ENCODE results near the gene APBA1. TPM values are rescaled to one million over a fixed set of nuclear protein-coding genes. Genes with fewer than 3 reads are reported as not detected.

The APBA1 gene
- total RNA-seq, 1 donor from 2014 or later = 19.7 TPM

DNA sequence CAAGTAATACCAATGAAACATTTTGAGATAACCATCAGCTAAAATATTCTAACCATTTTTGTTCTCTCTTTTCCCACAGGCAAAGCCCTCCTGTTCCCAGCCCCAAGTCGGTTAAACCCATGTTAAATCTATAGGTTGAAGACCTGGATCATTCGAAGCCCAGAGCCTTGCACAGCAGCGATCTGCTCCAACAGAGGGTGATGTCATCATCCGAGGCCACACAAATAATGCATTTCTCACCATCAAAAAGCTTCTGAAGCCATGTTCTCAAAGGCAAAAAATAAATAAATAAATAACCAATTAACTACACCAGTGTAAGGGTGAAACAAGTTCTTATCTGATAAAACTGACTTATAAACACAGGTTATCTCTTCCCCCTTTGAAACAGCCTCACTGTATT, 178.0 kb downstream of the APBA1 start:
- DNase-seq (ENCODE audit: low spot score) (no peak), ATAC-seq (no peak)

DNA sequence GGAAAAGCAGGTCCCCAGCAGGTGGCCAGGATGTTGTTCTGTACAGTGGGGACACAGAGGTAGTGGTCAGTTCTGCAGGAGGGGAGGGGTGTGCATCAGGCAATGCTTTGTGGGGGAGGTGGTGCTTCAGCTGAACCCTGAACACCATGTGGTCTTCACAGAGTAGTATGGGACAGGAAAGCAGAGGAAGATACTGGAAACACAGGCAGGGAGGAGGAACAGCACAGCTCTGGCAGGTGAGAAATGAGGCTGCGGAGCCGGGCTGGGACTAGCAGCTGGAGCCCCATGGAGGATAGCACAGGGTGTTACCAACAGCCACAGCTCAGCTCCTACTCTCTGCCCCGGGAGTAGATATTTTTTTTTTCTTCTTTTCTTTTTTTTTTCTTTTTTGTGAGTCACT, 185.7 kb downstream of the APBA1 start:
- no peak for DNase-seq (ENCODE audit: low spot score)

DNA sequence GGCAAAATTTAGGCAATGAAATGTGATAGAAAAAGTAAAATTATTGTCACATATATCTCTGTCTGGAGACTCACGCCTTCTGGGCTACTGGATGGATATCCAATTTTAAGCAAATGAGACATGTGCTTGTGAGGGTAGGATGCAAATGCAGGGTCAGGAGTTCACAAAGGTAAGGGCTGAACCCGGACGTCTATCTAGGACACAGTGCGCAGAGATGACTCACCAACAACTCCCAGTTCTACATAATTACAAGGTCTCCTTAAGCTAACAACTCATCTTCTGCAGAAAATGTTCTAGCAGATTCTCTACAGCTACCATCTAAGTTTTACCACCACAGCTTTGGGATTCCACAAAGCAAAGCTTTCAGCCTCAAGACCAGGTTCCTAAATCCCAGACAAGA, 186.7 kb downstream of the APBA1 start:
- DNase-seq (ENCODE audit: low spot score) = no peak
- ATAC-seq = peak; percentile 28

More for the DNA sequence above, 185.7 kb downstream of the APBA1 start:
- no peak for ATAC-seq

DNA sequence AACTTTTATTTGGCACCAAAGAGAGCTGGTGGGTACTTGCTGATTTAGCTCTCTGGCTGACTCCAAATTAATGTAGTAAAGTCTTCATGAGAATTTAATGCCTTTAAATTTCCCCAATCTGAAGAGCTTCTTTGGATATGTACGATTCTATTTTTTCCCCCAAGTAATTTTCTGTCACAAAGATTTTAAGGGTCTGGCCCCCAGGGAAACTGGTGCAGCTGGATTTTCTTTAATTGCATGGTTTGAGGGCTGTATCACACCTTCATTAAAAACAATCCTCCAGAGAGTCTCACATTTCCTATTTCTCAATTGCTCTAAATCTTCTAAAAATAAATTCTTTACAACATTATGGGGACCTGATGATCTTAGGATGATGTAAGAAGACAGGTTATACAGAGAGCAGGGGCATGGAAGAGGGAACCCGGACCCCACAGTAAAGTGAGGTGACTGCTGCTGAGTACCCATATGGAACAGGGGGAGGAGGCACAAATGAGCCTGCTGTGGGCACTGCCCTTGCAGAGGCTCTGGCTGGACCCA, 188.2 kb downstream of the APBA1 start:
- ATAC-seq (no peak), DNase-seq (ENCODE audit: low spot score) (no peak)

DNA sequence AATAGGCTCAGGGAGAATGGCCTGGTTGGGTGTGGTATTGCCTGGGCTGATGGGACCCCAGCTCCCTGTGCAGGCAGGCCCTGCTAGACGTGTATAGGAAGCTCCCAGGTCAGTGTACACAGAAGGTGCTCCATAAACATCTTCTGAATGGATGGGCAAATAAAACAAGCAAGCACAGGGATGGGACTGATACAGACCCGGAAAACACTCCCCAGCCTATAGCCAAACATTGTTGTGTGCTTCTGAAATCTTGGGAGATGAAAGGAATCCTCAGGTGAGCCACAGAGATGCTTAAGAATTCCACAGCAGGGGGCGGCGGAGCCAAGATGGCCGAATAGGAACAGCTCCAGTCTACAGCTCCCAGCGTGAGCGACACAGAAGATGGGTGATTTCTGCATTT, 195.4 kb downstream of the APBA1 start:
- DNase-seq (ENCODE audit: low spot score) (no peak), ATAC-seq (no peak)

DNA sequence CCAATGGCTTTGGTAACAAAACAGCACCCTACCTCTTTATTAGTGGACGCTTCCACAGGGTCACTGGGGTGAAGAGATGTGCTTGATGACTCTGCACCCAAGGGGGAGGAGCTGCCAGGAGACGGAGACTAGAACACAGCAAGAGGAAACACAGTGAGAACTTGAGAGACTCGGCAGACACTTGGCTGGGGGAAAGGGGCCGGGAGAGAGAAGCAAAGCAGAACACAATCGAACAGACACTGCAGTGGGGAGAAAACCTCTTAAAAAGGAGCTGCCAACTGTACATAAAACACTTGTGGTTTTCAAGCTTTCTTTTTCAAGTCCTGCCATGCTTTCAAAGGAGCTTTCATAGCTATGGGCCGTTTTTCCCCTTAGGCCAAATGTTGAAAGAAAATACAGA, 196.2 kb downstream of the APBA1 start:
- no peak for DNase-seq (ENCODE audit: low spot score)
- no peak for ATAC-seq

DNA sequence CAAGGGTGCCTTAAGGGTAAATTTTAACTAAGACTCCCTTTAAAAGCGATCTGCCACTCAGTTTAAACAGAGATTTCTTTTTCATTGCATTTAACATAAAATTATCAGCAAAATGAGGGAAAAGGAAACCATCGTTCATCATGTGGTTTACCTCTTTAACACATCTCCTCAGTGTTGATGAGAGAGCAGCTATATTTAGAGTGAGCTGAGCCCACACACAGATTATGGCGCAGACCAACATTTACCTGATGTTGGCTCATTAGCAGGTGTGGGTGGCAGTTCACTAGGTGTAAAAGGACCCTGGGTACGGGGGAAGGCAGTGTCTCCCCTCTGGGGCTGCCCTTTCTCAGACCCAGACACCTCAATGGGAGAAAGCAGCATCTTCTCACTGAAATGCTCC, 197.3 kb downstream of the APBA1 start:
- no peak for ATAC-seq
- no peak for DNase-seq (ENCODE audit: low spot score)

DNA sequence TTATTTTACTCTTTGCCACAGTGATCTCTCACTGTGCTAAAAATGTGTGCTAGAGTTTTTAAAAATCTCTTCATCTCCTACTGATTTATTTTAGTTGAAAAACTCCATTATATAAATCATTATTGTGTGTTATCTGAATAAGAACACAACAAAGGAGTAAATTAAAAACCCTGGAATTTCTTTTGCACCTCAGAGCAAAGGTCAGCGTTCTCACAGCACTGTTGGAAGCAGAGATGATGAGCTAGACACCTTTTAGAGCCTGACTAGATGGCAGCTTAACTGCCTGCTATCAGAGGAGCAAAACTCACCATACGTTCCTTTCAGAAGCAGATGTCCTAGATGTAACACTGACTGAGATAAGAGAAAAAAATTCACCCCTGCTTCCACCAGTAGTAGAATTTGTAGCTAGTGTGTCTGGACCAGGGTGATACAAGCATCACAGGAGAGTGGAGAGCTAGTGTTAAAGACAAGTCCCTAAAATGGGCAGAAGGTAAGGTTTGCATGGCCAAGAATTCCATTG, 200.0 kb downstream of the APBA1 start:
- DNase-seq (ENCODE audit: low spot score) (no peak), ATAC-seq (peak; percentile 20)

DNA sequence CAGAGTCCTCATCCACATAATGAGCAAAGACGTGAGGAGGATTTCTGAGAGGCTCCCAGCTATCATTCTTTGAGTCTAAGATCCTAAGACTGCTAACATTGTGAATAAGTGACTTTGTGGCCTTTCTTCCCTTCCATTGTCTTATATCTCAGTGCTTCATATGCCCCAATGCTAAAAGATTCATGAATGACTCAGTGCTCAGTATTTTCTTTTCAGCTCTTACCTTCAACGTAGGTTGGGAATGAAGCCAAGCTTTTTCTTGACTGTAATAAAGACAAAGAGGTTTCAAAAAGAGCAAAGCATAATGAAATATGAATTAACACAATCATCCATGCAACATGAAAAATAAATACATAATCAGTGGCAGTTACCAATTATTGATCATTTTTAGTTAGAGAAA, 200.7 kb downstream of the APBA1 start:
- no peak for DNase-seq (ENCODE audit: low spot score)
- ATAC-seq = no peak

DNA sequence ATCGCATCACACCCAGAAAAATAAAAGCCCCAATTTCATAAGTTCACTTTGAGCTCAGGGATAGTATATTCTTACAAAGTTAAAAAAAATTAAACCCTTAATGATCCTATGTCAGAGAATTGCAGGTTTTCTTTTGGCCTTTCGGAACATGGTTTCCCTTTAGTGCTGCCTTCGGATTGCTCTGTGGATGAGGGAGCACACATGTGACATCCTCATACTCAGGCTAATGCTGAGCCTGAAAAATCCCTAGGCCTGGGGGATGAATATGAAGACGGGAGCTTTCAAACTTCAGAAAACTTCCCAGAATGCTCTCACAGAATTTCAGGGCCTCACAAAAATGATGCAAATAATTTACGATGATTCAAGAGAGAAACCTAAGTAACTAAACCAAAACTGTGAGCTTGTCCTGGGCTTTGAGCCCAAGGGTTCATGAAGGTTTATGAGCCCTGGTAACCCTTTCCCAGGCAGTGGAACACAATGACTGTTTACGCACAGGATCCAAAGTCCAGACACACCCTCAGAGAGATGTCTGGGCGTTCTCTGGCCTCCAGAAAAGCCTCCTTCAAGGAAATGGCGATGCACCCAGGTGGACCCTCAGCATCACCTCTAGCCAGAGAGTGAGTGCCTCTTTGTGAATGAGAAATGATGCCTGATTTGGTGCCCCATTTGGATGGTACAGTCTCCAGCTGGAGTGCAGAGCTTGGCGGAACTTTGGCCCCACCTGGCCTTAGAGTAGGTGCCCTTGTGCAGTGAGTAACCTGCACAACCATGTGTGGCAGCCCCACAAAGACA, 201.8 kb downstream of the APBA1 start:
- peak; percentile 83 for ATAC-seq
- peak; percentile 90 for DNase-seq (ENCODE audit: low spot score)

DNA sequence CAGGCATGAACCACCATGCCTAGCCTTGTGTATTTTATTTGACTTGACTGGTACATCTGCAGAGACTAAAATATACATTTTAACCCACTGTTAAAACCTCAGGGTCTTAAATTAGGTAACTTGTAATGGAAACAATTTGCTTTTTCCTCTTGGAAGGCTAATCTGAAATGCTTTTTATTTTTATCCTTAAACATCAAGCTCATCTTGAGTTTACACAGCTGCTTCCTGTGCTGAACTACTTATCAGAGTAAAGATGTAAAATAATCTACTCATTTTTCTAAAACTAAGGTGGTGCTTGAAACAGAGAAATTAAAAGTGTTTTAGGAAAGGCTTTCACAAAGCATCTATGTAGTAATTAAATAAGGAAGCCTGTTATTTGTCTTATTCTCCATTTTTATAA, 203.0 kb downstream of the APBA1 start:
- ATAC-seq (no peak), DNase-seq (ENCODE audit: low spot score) (no peak)

DNA sequence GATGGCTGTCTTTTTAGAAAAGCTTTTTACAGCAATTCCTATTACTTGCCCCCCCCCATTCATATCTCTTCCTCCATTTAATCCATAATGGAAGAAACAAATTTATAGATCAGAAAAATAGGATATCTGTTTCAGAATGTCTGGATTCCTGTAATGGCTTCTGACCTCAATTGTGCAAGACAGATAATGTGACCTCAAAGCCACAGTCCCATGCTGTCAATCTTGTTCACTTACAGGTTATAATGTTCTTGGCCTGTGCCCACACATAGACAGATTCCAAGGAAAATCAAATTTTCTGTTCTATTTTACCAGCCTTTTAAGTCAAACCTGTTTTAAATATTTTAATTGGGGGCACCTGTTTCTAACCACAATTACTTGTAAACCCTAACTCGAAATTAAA, 203.8 kb downstream of the APBA1 start:
- DNase-seq (ENCODE audit: low spot score) (no peak), ATAC-seq (peak; percentile 43)

DNA sequence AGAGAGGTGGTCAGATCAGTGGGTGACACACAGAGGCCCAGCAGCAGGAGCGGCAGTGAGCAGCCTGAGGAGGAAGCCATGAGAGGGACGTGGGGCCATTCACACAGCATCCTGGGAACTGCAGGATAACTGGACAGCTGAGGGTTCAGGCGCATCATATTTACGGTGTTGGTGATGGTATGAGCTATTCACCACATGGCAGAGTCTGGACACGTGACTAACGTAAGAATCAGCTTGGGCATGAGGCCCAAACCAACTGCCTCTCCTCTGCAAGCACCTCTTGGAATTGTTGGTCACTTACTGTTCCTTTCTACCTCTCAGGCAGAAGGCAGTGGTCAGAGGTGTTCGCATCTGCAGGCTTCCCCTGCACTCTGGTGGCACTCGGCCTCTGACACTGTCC, 206.0 kb downstream of the APBA1 start:
- DNase-seq (ENCODE audit: low spot score) (no peak), ATAC-seq (no peak)

DNA sequence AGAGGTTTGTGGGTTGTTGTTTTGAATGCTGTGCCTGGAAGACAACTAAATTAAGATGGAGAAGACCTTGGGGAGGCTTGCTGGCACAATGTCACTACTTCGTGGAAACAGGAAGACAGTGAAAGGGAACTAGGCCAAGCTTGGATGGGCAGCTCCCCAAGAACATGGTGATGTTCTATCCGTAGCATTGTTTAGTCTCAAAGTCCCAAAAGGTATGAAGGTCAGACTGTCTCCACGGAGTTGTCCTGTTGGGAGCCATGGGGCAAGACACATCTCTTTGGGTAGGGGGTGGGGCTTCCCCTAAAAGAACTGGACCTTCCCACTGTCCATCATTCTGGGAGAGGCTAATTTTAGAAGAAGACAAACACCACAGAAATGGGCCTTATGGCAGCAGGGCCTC, 206.7 kb downstream of the APBA1 start:
- peak; percentile 74 for ATAC-seq
- peak; percentile 85 for DNase-seq (ENCODE audit: low spot score)

DNA sequence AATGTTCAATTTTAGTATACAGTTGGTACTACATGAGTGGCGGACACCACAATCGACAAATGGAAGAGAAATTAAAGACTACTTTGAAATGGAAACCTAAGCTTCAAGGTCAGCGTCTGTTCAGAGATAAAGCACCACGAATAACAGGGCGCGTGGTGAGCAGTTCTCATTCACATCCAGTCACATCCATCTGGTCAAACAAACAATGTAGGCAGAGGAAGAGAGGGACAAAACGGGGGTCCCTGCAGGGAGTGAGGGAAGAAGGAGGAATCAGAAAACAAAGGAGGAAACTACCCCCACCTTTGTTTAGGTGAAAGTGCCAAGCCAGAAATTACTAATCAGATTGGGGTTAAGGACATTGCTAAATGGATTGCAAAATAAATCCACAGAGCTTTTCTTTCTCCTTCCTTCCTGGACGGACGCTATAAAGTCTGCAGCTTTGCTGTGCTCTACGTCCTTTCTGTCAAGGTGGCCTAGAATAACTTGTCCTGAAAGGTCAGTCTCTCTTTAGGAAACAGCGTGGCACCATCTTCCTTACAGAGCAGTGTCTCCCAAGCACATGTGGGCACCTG, 208.6 kb downstream of the APBA1 start:
- ATAC-seq (peak; percentile 26), DNase-seq (ENCODE audit: low spot score) (no peak)

DNA sequence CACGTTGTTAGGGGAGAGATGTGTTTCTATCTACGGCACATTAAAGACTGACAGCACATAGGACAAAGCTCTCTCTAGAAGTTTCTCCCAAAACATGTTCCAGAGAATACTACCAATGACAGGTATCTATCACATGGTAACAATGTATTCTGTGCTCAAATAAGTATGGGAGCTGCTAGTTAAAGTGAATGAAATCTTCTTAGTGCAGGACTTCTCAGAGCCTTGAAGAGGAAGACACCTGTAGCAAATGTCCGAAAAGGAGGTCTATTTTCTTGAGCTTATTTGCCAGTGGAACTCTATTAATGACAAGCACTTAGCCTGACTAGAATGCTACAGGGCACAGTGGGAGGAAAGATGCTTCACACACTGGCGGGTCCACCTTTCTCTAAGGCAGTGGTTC, 209.8 kb downstream of the APBA1 start:
- ATAC-seq = no peak

DNA sequence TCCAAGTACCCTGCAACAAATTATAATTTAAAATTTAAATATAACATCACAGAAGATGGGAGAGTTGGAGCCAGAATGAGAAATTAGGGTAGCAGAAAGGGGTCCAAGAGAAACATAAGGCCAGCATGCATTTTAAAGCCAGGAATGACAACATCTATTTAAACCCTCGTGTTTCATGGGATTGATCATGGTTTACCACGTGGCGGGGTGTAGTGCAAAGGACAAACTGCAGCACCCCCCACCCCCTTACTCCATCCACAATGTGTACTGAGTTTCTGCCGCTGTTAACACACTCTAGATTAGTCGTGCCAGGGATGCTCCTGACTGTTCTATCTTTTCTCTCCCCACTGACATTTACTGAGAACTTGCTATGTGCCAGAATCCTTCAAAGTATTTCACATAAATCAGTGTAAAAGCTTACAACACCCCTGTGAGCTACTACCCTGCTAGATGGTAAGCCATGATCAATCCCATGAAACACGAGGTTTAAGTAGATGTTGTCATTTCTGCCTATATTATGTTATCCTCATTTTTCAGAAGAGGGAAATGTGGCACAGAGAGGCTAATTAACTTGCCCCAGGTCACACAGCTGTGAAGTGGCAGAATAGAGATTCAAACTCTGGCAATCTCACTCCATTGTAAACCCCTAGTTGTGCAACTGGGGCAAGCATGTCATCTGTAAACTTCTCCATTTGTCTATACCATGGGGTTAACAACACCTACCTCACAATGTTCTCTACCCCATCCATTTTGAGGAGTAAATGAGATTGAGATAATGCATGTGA, 210.9 kb downstream of the APBA1 start:
- ATAC-seq = no peak

More for the DNA sequence above, 209.8 kb downstream of the APBA1 start:
- DNase-seq (ENCODE audit: low spot score) = no peak

DNA sequence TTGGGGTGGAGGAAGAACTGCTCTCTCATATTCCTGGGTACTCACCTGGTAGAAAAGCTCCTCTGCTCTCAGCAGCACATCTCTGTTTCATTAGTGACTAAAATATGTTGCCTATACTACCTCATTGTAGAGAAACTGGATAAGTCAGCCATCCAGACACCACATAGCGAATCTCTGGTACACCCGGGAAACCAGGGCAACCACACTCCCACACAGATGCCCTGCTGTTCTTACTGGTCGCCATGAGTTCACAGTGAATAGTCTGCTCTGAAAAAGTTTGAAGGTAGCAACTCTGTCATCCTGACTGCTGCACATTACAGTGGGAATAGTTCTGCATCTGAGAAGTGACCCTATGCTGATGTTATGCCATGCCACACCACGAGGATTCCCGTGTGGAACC, 212.2 kb downstream of the APBA1 start:
- ATAC-seq = no peak

More for the DNA sequence above, 210.9 kb downstream of the APBA1 start:
- DNase-seq (ENCODE audit: low spot score) = no peak

DNA sequence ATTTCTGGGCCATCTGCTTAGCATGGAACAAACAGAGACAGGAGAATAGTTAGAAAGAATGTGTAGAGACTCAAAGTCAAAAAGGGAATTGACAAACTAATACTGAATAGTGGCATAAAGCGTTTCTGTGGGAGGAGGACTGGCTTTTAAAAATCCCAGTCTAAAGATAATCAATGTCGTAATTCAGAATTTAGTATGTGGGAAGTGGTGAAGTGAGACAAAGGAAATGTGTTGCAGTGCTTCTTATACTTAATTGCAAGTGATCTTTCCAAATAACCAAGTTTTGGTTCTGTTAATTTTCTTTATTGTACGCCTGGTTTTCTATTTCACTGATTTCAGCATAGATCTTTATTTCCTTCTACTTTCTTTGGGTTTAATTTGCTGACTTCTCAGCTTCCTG, 214.0 kb downstream of the APBA1 start:
- DNase-seq (ENCODE audit: low spot score) (no peak), ATAC-seq (no peak)

More for the DNA sequence above, 212.2 kb downstream of the APBA1 start:
- DNase-seq (ENCODE audit: low spot score) = no peak

DNA sequence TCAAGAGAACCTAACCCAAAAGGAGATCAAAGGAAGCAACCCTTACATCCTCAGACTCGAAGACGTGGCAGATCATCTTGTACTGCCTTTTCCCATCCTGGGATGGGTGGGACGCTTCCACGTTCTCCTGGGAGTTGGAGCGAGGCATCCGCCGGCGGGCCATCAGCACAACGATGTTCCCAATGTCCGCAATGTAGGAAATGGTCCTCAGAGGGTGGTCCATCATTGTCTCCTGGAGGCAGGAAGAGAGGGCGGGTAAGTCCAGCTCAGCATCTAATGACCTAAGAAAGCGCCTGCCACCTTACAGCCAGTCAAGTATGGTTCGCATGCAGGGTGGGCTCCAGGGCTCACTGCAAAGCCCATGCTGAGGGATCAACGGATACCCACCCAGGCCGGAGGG, 216.0 kb downstream of the APBA1 start:
- no peak for DNase-seq (ENCODE audit: low spot score)
- ATAC-seq = no peak

DNA sequence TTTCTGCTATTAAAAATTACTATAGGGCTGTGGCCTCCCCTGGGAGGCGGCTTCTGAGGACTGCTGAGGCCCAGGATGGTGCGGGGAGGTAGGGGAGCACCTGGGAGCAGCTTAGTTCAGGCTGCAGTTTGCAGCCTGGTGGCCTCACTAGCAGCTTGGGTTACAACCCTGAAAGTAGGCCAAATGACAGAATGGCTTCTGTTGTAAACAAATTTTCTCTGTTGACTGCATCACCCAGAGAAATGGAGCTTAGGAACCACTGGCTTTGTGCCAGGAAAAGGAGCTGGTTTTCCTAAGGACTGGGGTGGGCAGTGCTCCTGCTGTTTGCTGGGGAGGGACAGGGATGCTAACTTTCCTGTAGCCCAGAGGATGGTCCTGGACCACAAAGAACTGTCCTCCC, 216.9 kb downstream of the APBA1 start:
- DNase-seq (ENCODE audit: low spot score) (no peak), ATAC-seq (no peak)

Measured in left lobe of liver (tissue), 2 donors.